GM18870 (cell line): Measurements from ENCODE around the gene ATP6V0C.

Experiments
- ATAC-seq: cut with Tn5 transposase; IDR thresholded peaks from one replicate; pipeline ENCODE4 v1.9.1; 2021; ENCODE audit warnings: moderate library complexity; ENCODE audit not compliant: unreplicated experiment

ATP6V0C gene

GRCh38 chr16:2490190-2491105 lies 23.3 kb upstream of the ATP6V0C start:
- no peak for ATAC-seq

- ATAC-seq, result no peak
Observed at GRCh38 chr16:2492292-2492691, 21.5 kb upstream of the ATP6V0C start.

- ATAC-seq, result no peak
Observed at GRCh38 chr16:2493605-2494004, 20.1 kb upstream of the ATP6V0C start.

- no peak for ATAC-seq
Observed at GRCh38 chr16:2494616-2495015, 19.1 kb upstream of the ATP6V0C start.

- ATAC-seq, result no peak
Observed at GRCh38 chr16:2495041-2495440, 18.7 kb upstream of the ATP6V0C start.

- no peak for ATAC-seq
Observed at GRCh38 chr16:2496223-2497115, 17.3 kb upstream of the ATP6V0C start.

- ATAC-seq, result no peak
Observed at GRCh38 chr16:2497116-2497630, 16.6 kb upstream of the ATP6V0C start.

GRCh38 chr16:2497695-2498484 lies 15.9 kb upstream of the ATP6V0C start:
- no peak for ATAC-seq

- no peak for ATAC-seq
Observed at GRCh38 chr16:2498531-2499253, 15.1 kb upstream of the ATP6V0C start.

- ATAC-seq, result no peak
Observed at GRCh38 chr16:2499454-2499853, 14.3 kb upstream of the ATP6V0C start.

GRCh38 chr16:2499890-2500429 lies 13.8 kb upstream of the ATP6V0C start:
- ATAC-seq, result no peak

- no peak for ATAC-seq
Observed at GRCh38 chr16:2500430-2500917, 13.3 kb upstream of the ATP6V0C start.

- no peak for ATAC-seq
Observed at GRCh38 chr16:2500918-2501750, 12.6 kb upstream of the ATP6V0C start.

GRCh38 chr16:2501946-2502895 lies 11.5 kb upstream of the ATP6V0C start:
- ATAC-seq, result no peak

- ATAC-seq, result no peak
Observed at GRCh38 chr16:2505695-2506094, 8.1 kb upstream of the ATP6V0C start.

- ATAC-seq, result no peak
Observed at GRCh38 chr16:2507052-2507659, 6.6 kb upstream of the ATP6V0C start.

GRCh38 chr16:2507665-2508064 lies 6.1 kb upstream of the ATP6V0C start:
- ATAC-seq, result no peak
